Right renal pelvis (tissue), 4 donors: ENCODE results near the gene URI1. TPM values are rescaled to one million over a fixed set of nuclear protein-coding genes. Genes with fewer than 3 reads are reported as not detected.

Experiments
- DNase-seq, 4 donors: peaks; one replicate each; pipeline ENCODE4 v3.0.0-alpha.2; 2013; ENCODE audit warnings: low read depth in 4 of 4, low spot score in 3 of 4, missing footprints in 1 of 4
- polyA plus RNA-seq, 4 donors: library from polyadenylated mRNA; unstranded; fragments of 120-200 nt; gene quantifications; one replicate each; pipeline ENCODE4 v1.2.1, GENCODE V29; 2013; ENCODE audit not compliant: insufficient read length in 4 of 4

The URI1 gene
- polyA plus RNA-seq, 4 donors: 98.0 to 123 (median 119) TPM

DNA sequence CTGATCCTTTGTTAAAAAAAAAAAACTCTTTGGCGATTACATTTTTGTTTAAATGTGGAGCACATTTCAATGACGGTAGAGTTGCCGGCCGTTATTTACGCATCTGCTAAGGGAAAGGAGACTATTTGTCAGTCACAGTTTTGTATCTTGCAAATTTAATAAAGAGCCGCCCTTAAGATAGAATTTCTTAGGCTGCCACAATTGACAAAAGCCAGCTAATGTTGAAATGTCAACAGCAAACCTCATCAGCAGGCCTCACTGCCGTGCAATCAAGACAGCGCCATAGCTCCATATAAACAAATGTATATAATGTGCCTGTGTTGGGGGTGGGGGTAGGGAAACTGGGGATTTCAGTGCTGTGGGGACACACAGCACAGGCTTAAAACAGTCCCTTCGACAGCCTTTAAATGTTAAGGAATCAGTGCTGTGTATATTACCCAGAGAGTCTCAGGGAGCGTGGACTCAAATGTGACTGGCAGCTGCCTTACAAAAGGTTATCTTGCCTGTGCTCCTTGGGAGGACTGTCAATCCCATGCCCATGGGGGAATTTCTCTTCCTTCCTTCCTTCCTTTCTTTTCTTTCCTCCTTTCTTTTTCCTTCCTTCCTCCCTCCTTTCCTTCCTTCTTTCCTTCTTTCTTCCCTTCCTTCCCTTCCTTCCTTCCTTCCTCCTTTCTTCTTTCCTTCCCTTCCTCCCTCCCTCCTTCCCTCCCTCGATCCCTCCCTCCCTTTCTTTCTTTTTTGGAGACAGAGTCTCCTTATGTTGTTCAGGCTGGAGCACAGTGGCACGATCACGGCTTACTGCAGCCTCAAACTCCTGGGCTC is 108.0 kb downstream of the URI1 start:
- no peak for DNase-seq

DNA sequence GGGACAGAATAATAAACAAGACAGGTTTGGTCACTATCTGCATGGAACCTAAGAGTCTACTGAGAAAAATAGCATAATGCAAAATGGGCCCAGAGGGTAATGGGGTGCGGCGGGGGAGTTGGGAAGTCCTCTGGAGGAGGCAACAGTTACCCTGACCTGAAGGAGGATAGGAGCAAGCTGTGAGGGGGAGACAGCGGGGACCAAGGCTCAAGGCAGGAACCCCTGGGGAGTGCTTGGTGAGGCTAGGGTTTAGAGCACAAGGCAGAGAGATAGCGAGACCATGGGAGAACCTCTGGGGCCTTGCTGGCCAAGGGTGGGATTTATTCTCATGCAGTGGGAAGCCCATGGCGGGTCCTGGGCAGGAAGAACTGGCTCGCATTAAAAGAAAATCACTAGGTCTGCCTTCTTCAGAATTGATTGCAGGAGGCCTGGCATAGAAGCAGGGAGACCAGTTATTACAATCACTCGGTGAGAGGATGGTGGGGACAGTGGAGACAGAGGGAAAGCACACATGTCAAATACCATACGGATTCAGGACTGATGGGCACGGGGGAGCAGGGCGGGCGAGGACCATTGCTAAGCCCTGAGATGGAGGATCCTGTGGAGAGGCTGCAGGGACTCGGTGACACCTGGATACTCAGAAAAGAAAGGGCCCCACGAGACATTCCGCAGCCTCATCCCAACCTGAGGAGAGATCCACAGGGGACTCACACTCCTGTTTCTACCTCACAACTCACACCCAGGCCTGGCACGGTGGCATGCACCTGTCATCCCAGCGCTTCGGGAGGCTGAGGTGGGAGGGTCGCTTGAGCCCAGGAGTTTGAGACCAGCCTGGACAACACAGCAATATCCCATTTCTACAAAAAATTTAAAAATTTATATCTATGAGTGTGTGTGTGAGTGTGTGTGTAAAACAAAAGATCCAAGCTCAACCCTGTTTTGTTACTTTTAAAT is 110.4 kb downstream of the URI1 start:
- DNase-seq: no peak

DNA sequence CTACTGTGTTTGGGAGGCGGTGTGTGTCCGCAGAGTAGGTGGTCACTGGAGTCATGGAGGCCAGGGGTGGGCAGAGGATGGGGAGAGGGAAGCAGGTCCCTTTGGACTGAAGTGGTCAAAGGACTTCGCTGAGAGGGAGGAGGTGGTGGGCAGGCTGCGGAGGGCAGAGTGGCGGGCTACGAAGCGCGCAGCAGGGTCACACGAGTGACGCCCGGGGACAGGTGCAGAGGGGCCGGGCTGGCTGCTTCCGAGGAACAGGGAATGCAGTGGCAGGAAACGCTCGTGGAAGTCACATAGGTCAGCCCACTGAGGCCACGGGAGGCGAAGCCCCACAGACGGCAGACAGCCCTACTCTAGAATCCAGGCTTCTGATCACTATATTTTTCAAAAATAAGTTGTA is 111.5 kb downstream of the URI1 start:
- DNase-seq: no peak

DNA sequence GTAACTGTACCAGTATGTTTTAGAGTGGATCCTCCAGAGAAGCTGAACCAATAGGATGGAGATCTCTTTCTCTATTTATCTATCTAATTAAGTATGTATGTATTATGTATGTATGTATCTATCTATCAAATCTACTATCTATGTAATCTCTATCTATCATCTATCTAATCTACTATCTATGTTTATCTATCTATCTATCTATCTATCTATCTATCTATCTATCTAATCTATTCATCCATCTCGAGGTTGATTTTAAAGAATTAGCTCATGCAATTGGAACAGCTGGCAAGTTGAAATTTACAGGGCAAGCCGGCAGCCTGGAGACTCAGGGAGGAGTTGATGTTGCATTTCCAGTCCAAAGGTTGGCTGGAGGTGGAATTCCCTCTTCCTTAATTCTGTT is 112.2 kb downstream of the URI1 start:
- DNase-seq: no peak

DNA sequence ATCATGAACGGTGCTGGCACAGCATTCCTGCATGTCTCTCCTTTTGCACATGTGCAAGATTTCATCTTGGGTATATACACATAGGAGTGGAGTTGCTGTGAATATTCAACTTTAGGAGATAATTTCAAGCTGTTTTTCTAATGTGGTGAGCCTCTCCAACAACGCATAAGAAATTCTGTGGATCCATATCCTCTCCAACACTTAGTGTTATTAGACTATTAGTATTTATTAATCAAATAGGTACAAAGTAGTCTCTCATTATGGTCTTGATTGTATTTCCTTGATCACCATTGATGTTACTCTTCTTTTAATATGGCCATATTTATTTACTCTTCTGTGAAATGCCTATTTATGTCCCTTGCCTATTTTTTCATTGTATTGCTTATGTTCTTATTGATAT is 114.5 kb downstream of the URI1 start:
- no peak for DNase-seq

DNA sequence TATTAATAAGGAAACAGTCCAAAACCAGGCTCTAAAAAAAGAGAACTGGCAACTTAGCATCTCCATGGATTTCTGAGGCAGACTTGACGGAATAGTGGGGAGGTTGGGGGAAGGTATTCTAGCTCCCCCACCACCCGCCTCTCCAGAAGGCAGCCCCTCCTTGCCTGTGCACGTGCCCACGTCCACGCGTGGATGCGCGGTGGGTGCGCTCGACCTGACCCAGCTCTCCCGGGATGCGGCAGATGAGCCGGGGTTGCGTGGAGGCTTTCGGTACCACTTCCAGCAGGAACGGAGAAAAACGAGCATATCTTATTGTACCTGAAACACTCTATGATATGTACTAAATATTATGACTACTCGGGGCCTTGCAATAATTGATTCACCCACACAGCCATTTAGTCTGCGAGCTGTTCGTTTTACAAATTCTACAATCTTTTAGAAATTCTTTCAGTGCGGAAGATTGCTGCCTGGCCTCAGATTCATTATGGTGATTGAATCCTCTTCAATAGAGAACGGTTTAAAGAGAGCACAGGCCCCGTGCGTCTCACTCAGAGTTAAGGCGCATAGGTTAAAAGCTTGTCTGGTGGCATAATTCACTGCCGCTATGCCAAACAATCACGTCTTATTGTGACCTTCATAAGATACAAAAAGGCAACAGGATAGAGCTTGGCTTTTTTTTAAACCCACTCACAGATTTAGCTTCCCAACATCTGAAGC is 117.9 kb downstream of the URI1 start:
- no peak for DNase-seq

DNA sequence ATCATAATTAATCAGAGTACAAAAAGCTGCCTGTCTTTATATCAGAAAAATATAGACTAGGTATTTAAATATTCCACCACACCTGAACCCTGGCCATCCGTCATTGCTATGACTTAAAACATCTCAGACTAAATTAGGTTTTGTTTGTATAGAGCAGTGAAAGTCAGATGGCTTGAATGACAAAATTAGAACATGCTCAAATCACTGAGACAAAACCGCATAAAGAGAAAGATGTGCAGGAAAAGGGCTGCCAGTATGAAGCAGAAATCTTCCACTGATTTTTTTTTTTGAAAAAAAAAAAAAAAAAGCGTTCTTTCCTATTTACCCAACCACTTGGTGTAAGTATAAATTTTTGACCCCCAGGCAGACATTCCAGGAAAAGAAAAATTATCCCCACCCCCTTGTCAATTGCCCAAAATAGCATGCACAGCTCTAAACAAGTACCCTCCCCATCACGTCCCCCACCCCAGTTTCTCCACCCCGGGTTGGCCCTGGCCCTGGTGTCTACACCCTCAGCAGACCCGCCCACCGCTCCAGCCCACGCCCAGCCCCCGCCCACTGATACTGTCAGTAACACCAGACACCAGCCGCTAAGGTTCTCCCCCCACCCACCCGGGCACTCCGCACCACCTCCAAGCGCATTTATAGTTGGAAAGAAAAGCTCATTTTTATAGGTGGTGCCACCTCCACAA is 118.6 kb downstream of the URI1 start:
- no peak for DNase-seq

DNA sequence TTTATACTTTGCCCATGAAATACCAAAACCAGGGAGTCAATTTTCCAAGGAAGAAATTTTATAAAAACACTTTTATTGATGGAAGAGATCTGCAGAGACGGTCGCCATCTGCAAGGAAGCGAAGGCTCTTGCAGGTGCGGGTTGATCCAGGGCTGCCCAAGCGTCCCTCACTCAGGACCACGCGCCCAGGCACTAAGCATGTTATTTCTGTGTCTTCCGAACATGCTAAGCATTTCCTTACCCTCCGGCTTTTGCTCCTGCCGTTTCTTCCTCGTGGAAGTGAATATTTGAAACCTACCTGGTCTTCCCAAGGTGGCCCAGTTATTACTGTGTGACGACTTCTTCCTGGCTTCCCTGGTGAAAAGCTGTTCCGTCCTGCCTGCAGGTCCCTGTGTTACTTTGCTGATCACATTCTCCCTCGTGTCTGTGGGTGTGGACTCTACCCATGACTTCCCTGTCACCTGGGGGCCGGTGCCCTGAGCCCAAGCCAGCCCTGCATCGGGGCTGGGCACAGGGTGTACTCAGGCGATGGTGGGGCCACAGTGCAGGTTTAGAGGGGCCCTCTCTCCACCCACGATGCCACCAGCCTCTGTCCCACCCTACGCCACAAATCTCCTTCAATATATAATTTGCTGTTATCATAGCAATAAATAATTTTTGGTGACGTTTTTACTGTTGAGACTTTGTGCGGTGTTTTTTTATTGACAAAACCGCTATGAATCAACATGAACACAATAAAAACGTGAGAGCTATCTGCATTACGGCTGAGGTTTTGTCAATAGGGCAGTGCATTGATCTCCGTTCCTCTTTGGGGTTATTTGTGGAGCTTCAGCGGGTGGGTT is 119.4 kb downstream of the URI1 start:
- no peak for DNase-seq

DNA sequence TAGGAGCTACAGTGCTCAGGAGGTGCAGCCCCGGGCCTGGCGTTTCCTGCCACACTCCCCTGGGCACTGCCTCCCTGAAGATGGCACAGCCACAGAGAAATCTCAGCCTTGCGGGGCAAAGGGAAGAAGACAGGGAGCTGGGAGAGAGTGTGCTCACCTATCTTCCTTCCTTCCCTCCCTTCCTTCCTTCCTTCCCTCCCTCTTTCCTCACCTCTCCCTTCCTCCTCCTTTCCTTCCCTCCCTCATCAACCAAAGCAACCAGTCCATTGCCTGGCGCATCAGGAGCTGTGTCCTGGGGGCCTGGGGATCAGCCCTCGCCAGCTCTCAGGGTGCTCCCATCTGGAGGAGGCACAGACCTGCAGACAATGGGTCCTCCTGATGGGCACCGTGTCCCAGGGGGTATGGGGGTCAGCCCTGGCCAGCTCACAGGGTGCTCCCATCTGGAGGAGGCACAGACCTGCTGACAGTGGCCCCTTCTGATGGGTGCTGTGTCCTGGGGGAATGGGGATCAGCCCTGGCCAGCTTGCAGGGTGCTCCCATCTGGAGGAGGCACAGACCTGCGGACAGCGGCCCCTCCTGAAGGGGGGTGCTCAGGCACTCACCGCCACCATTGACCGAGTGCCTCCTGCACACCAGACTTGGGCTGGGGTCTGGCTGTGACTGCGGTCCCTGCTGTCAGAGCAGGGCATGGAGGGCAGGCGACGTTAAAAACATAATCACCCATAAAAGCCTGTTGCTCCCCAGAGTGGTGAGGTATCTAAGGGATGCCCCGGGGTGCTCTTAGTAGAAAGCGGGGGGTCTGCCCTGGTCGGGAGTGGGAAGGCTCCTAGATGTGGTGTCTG is 120.2 kb downstream of the URI1 start:
- no peak for DNase-seq

DNA sequence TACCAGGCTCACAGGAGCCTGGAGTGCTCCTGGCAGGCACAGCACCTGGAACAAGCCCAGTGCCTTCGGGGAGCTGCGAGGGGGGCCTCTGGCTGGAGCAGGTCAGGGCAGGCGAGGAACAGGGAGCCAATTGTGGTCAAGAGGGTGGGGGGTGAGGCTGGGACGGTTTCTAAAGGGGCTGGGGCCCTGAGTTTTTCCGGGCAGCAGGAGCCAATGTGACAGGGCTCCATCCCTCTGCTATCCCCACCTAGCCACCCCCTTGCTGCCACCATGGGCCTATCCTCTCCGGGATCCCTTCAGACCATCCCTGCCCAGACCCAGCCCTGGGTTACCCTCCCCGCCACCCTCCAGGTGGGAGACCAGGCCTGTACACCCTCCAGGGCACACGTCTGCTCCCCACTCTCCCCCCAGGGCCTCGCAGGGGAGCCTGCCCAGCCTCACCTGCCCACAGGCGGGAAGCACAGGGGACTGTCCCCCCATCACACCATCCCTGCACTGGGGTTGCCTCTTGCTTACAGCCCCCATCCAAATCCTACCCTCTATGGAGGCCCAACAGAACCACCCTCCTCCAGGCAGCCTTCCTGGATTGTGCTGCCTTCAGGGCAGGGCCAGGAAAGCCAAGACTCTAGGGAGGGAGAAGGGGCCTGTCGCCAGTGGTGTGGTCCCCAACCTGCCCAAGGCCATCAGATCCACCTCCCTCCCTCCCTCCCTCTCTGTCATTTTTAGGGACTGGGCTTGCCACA is 121.0 kb downstream of the URI1 start:
- DNase-seq: no peak

DNA sequence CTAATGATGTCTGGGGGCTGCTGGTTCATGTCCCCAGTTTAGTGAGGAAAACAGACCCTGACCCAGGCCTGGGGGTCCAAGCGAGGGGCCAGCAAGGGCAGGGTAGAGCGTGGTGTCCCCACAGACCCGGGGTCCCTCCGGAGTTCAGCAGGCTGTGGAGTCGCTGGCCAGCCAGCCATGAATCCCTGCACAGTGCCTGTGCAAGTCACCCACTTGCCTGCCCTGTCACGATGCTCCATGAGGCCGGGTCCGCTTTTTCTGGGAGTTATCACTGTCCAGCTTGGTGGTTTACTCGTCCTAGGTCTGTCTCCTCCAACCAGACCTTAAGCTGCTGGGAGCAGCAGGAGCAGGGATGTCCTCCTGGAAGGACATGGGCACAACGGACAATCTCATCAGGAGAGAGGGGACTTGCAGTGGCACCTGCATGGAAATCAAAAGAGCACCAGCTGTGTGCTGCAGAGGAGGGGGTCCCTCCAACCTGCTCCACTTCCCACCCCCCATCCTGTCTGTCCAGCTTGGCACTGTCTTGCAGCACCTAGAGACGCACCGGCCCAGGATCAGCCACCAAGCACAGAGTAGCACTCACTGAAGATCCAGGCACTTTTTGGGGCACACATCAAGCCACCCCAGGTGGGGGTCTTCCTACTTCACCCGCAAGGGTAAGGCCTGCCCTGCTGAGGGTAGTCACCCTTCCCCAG is 121.8 kb downstream of the URI1 start:
- no peak for DNase-seq

DNA sequence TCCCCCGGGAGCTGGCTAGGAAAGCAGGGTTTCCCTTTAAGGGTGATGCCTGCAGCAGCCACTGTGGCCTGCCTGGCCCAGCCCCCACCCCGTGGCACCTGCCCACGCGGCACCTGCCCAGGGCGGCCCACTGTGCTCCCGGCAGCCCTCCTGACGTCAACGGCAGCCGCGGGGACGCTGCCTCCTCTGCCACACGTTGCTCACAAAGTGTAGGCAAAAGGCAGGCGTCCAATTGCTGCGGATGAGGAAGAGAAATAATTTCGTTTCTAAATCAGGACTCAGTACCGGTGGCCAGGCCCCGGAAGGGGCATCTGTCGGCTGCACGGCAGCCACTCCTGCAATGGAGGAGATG is 122.3 kb downstream of the URI1 start:
- no peak for DNase-seq

DNA sequence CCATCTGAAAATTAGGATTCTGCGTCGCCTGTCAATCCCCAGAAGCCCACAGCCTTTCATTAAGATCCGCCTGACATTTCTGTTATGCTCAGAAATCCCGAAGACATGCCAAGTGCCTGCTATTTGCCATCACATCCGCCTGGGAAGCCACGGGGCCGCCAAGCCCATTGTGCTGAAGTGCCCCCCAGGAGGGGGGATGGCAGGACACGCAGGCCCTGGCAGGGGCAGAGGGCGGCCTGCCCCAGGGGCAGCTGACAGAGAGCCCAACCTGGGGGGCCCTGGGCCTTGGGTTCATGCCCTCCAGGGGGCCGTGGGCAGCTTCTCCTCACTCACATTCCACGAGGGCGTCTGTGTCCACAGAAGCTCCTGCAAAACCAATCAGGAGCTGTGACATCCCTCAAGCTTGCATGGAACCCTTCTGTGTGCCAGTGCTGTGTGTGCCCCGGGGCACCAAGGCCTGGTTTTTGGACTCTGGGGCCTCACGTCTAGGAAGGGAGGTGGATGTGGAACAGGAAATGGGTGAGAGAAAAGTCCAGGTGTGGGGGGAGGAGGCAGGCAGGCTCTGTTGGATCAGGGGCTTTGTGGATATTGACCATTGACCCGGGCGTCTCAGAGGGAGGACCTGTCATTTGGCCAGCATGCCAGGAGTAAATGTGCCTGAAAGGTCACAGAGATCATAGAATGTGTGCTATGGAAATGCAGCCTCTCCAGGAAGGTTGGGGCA is 122.9 kb downstream of the URI1 start:
- DNase-seq: no peak

DNA sequence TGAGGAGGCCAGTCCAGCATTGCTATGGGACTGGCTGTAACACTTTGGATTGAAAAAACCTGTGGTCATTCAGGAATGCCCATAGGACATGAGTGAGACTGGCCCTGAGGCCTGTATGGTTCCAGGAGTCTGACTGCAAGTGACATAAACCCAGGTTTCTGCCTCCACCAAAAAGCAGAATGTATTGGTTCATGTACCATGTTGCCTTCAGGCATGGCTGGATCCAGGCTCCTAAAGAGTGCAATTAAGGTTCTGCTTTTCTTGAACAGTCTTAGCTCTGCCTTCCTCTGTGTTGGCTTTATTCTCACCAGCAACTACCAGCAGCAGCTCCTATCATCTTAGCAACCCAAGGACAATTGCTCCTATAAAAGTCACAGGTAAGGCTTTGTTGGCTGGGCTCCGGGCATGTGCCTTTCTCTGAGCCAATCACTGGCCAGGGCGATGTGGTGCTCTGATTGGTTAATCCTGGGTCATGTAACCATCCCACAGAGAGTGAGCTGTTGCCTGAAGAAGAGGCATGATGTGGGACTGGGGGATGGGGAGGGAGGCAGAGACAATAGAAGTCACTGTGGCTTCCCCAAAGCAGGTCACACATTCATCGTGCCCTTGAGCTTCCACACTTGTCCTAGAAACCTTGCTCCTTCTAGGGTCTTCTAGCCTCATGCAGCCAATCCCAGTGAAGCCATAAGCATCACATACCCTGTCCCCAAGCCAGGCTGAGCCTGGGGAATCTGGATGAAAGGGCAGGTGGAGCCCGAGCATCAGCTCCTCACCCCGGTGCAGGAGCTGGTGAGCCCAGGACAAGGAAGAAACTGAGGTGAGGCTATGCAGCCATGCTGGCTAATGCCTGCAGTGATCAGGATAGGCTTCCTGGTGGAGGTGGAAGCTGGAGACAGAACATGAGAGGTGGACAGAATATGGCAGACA is 123.9 kb downstream of the URI1 start:
- no peak for DNase-seq
